A549 (cell line): Measurements from ENCODE around the gene GALNT4. TPM values are rescaled to one million over a fixed set of nuclear protein-coding genes. Genes with fewer than 3 reads are reported as not detected.

Experiments
- polyA plus RNA-seq, 4 experiments: library from polyadenylated mRNA; depleted of rRNA in 3 of 4; stranded (reverse); fragments of >200 nt; fragmentation: RNase III in 1 of 4; extraction: RNeasy Plus Mini Kit Qiagen cat#74134 plus additional on column Dnase treatment in 1 of 4; gene quantifications; 2 replicates in 3 of 4; 3 replicates in 1 of 4; pipeline ENCODE4 v1.2.3, GENCODE V29; 2011 to 2017
- small RNA-seq, 6 experiments: library from RNA; depleted of rRNA; stranded (forward); fragments of <200 nt; gene quantifications; one replicate each; pipeline ENCODE3, GENCODE V24; 2012

GALNT4 gene
- polyA plus RNA-seq, 2 of the 4 experiments (the other 2 are of a cell fraction): 5.9 to 14.3 TPM

Small RNA genes lying within 50 kb of the gene (small RNA-seq; reads per million reads assigned to genes)
- gene AC025034.2 (0 reads per million in 6 experiments), gene POC1B-GALNT4 (0 to 2.1 (median 0) reads per million in 6 experiments)

Other genes with a start within 250 kb of the GALNT4 start
- 27.0 and 31.4 TPM in 2 replicates for gene DUSP6, start 172.3 kb downstream of the GALNT4 start, polyA plus RNA-seq (2011; rRNA removed)
- 2.5 to 3.8 TPM (median 3.5 TPM) in 3 replicates for gene DUSP6, start 172.3 kb downstream of the GALNT4 start, polyA plus RNA-seq (2017; fragmentation: RNase III; extraction: RNeasy Plus Mini Kit Qiagen cat#74134 plus additional on column Dnase treatment)
- 36.6 and 38.6 TPM in 2 replicates for gene POC1B, start 1.3 kb upstream of the GALNT4 start, polyA plus RNA-seq (2011; rRNA removed)
- gene POC1B, start 1.3 kb upstream of the GALNT4 start, polyA plus RNA-seq (2017; fragmentation: RNase III; extraction: RNeasy Plus Mini Kit Qiagen cat#74134 plus additional on column Dnase treatment): 9.1 to 11.9 TPM (median 10.8 TPM) in 3 replicates
- 132 and 142 TPM in 2 replicates for gene ATP2B1, start 184.0 kb upstream of the GALNT4 start, polyA plus RNA-seq (2011; rRNA removed)
- 52.7 to 56.2 TPM (median 56.0 TPM) in 3 replicates for gene ATP2B1, start 184.0 kb upstream of the GALNT4 start, polyA plus RNA-seq (2017; fragmentation: RNase III; extraction: RNeasy Plus Mini Kit Qiagen cat#74134 plus additional on column Dnase treatment)